ENCODE data around the gene DHX40. TPM values are rescaled to one million over a fixed set of nuclear protein-coding genes. Genes with fewer than 3 reads are reported as not detected.

The DHX40 gene
- total RNA-seq, 1 donor: 76.4 TPM

DNA sequence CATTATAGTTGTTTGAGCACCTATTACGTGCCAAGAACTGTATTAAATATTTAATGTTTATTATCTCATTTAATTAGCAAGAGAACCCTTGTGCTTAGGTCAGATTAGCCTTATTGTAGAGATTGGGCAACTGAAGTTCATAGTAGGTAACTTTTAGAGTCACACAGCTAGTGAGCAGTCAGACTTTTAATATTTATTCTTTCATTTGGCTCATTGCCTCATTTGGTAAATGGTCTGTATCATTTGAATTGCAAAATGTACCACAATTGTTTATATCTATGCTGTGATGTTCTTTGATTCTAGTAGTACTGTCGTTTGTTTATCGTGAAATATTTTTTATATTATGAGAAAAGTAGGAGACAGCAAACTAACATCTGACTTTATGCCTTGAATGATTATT is 61.9 kb downstream of the DHX40 start:
- DNase-seq (ENCODE audit: insufficient read length, low spot score, missing footprints): no peak
- H4K20me1 ChIP-seq (ENCODE audit: insufficient read depth, low read length): peaks cover 95% of the 10 kb centered on the region
- no peak overlapping the region for H2AFZ ChIP-seq (ENCODE audit: low read length)
- H3K4me3 ChIP-seq (ENCODE audit: insufficient read depth, low read length): no peak overlapping the region
- no peaks in the 10 kb centered on the region for H3K36me3 ChIP-seq (ENCODE audit: insufficient read depth, low read length)
- no peaks in the 10 kb centered on the region for H3K27me3 ChIP-seq (ENCODE audit: insufficient read depth, low read length)
- TF ChIP-seq, protein P1, sequence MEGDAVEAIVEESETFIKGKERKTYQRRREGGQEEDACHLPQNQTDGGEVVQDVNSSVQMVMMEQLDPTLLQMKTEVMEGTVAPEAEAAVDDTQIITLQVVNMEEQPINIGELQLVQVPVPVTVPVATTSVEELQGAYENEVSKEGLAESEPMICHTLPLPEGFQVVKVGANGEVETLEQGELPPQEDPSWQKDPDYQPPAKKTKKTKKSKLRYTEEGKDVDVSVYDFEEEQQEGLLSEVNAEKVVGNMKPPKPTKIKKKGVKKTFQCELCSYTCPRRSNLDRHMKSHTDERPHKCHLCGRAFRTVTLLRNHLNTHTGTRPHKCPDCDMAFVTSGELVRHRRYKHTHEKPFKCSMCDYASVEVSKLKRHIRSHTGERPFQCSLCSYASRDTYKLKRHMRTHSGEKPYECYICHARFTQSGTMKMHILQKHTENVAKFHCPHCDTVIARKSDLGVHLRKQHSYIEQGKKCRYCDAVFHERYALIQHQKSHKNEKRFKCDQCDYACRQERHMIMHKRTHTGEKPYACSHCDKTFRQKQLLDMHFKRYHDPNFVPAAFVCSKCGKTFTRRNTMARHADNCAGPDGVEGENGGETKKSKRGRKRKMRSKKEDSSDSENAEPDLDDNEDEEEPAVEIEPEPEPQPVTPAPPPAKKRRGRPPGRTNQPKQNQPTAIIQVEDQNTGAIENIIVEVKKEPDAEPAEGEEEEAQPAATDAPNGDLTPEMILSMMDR (IDR thresholded peaks at IDR 0.05; ENCODE audit: extremely low read depth, low read depth, low read length): no peak
- H3K9me3 ChIP-seq (ENCODE audit: low read depth, low read length): no peaks in the 10 kb centered on the region
- peak overlapping the region; percentile 3 for H3K4me2 ChIP-seq (ENCODE audit: insufficient read depth, low read length)
- H3K27ac ChIP-seq (ENCODE audit: low read depth, low read length): peak overlapping the region; percentile 4
- peaks cover 38% of the 10 kb centered on the region for H3K4me1 ChIP-seq (ENCODE audit: insufficient read depth, low read length)
- peaks cover 99% of the 10 kb centered on the region for H3K79me2 ChIP-seq (ENCODE audit: insufficient read depth, low read length)

DNA sequence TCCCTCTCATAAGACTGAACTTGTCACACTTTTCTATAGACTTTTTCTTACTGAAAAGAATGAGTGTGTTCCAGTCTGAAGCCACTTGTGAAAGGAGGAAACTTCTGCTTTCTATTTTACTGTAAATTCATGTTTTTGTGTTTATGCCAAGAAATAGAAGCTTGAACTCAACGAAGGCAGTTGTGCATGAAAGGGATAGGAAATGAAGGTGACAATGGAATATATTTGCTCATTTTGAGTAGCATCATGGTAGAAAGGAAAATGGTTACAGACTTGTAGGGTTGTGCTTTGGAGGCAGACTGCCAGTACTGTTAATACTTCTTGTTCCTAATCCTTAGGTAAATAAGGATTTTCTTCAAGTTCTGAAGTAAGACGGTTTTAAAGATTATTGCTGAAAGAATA is 62.4 kb downstream of the DHX40 start:
- TF ChIP-seq, protein P1 (IDR thresholded peaks at IDR 0.05; ENCODE audit: extremely low read depth, low read depth, low read length): no peak
- DNase-seq (ENCODE audit: insufficient read length, low spot score, missing footprints): no peak
- Histone ChIP-seq H3K9me3 (ENCODE audit: low read depth, low read length) (no peaks in the 10 kb centered on the region), H3K4me1 (ENCODE audit: insufficient read depth, low read length) (peaks cover 38% of the 10 kb centered on the region), H3K27ac (ENCODE audit: low read depth, low read length) (no peak overlapping the region), H3K27me3 (ENCODE audit: insufficient read depth, low read length) (no peaks in the 10 kb centered on the region), H4K20me1 (ENCODE audit: insufficient read depth, low read length) (peaks cover 95% of the 10 kb centered on the region), H3K79me2 (ENCODE audit: insufficient read depth, low read length) (peaks cover 99% of the 10 kb centered on the region), H3K36me3 (ENCODE audit: insufficient read depth, low read length) (no peaks in the 10 kb centered on the region), H2AFZ (ENCODE audit: low read length) (no peak overlapping the region), H3K4me2 (ENCODE audit: insufficient read depth, low read length) (no peak overlapping the region), H3K4me3 (ENCODE audit: insufficient read depth, low read length) (no peak overlapping the region)

DNA sequence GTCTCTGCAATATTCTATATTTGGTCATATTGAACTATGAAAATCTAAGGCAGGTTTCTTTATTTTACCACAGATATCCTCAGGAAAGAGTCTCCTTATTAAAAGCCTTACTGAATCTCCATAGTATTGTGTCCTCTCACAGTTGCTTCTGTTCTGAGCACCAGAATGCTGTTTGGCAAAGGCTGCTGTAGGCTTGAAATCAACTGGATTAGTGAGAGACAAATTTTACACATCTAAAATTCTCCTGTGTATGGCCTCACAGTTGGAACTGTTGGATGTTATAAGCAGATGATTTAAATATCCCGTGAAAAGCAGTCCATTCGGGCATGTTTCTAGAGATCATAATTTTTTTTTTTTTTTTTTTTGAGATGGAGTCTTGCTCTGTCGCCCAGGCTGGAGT is 63.8 kb downstream of the DHX40 start:
- no peaks in the 10 kb centered on the region for H3K27me3 ChIP-seq (ENCODE audit: insufficient read depth, low read length)
- DNase-seq (ENCODE audit: insufficient read length, low spot score, missing footprints): no peak
- no peak overlapping the region for H3K27ac ChIP-seq (ENCODE audit: low read depth, low read length)
- H3K36me3 ChIP-seq (ENCODE audit: insufficient read depth, low read length): no peaks in the 10 kb centered on the region
- no peak overlapping the region for H3K4me2 ChIP-seq (ENCODE audit: insufficient read depth, low read length)
- H3K4me1 ChIP-seq (ENCODE audit: insufficient read depth, low read length): peaks cover 30% of the 10 kb centered on the region
- H3K9me3 ChIP-seq (ENCODE audit: low read depth, low read length): no peaks in the 10 kb centered on the region
- TF ChIP-seq, protein P1 (IDR thresholded peaks at IDR 0.05; ENCODE audit: extremely low read depth, low read depth, low read length): no peak
- peaks cover 99% of the 10 kb centered on the region for H3K79me2 ChIP-seq (ENCODE audit: insufficient read depth, low read length)
- H4K20me1 ChIP-seq (ENCODE audit: insufficient read depth, low read length): peaks cover 94% of the 10 kb centered on the region
- H2AFZ ChIP-seq (ENCODE audit: low read length): no peak overlapping the region
- no peak overlapping the region for H3K4me3 ChIP-seq (ENCODE audit: insufficient read depth, low read length)

DNA sequence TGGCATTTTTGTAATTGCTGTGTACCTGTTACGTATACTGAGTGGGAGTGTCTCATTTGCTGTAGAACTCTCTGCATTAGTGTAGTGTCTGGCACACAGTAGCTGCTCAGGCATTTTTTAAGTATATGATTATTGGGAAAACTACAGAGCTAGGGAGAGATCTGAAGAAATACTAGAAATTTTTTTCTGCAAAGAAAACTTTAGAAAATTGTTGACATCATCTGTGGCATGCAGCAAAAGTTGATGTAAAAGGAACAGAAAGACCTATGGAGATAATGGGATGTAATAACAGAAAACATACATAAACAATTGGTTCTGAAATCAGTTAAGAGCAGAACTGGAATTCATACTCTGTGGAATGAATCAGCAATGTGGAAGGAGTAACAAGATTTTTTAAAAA is 65.9 kb downstream of the DHX40 start:
- Histone ChIP-seq H3K4me2 (ENCODE audit: insufficient read depth, low read length) (no peak overlapping the region), H3K9me3 (ENCODE audit: low read depth, low read length) (no peaks in the 10 kb centered on the region), H3K4me3 (ENCODE audit: insufficient read depth, low read length) (no peak overlapping the region), H3K27me3 (ENCODE audit: insufficient read depth, low read length) (no peaks in the 10 kb centered on the region), H3K27ac (ENCODE audit: low read depth, low read length) (peak overlapping the region; percentile 31), H4K20me1 (ENCODE audit: insufficient read depth, low read length) (peaks cover 90% of the 10 kb centered on the region), H2AFZ (ENCODE audit: low read length) (no peak overlapping the region), H3K4me1 (ENCODE audit: insufficient read depth, low read length) (peaks cover 37% of the 10 kb centered on the region), H3K79me2 (ENCODE audit: insufficient read depth, low read length) (peaks cover 99% of the 10 kb centered on the region), H3K36me3 (ENCODE audit: insufficient read depth, low read length) (no peaks in the 10 kb centered on the region)
- TF ChIP-seq, protein P1 (IDR thresholded peaks at IDR 0.05; ENCODE audit: extremely low read depth, low read depth, low read length): no peak
- DNase-seq (ENCODE audit: insufficient read length, low spot score, missing footprints): no peak
